ENCODE results near the gene ATP6V0E1.

- TF ChIP-seq CTCF (IDR thresholded peaks at IDR 0.05) (no peak), POLR2A (IDR thresholded peaks at IDR 0.05) (no peak)
Measured at GRCh38 chr5:173020643-173021042, 37.1 kb downstream of the ATP6V0E1 start.
